CD4-positive, alpha-beta T cell treated with Interleukin-10 for 1 hour (primary cell): Measurements from ENCODE around the gene FBXO10.
A peak's percentile ranks its signal among the peaks of the same experiment; 100 is the strongest.
"Not testable (repeated sequence)": the region's sequence is repeated elsewhere in the genome, so short reads cannot be mapped to it uniquely, and the experiment has no call there.

Source experiments
- DNase-seq: peaks from one replicate; pipeline ENCODE4 v3.0.0-alpha.2; 2020

The FBXO10 gene

GRCh38 chr9:37508135-37508833, 67.9 kb downstream of the FBXO10 start:
- DNase-seq: no peak

- DNase-seq: no peak
Measured at GRCh38 chr9:37507566-37508134, 68.5 kb downstream of the FBXO10 start.

- no peak for DNase-seq
Measured at GRCh38 chr9:37504605-37505004, 71.6 kb downstream of the FBXO10 start.

GRCh38 chr9:37503736-37504135, 72.4 kb downstream of the FBXO10 start:
- peak; percentile 73 for DNase-seq

GRCh38 chr9:37501957-37502596, 74.1 kb downstream of the FBXO10 start:
- DNase-seq: no peak

GRCh38 chr9:37499297-37499696, 76.9 kb downstream of the FBXO10 start:
- DNase-seq: no peak

- no peak for DNase-seq
Measured at GRCh38 chr9:37498457-37498856, 77.7 kb downstream of the FBXO10 start.

- no peak for DNase-seq
Measured at GRCh38 chr9:37497320-37497719, 78.9 kb downstream of the FBXO10 start.

GRCh38 chr9:37496020-37496419, 80.2 kb downstream of the FBXO10 start:
- DNase-seq: no peak

- DNase-seq: no peak
Measured at GRCh38 chr9:37495571-37495970, 80.6 kb downstream of the FBXO10 start.

- DNase-seq: no peak
Measured at GRCh38 chr9:37491939-37492338, 84.2 kb downstream of the FBXO10 start.

GRCh38 chr9:37486616-37487548, 89.3 kb downstream of the FBXO10 start:
- DNase-seq: no peak

GRCh38 chr9:37486256-37486615, 89.9 kb downstream of the FBXO10 start:
- DNase-seq: no peak

GRCh38 chr9:37485389-37486255, 90.6 kb downstream of the FBXO10 start, which contains the start of gene POLR1E:
Gene POLR1E (plus strand): TSS chr9:37485948. CDS start chr9:37486048, 100 bp downstream.
- peak; percentile 97 for DNase-seq

- DNase-seq: no peak
Measured at GRCh38 chr9:37480759-37481158, 95.4 kb downstream of the FBXO10 start.

GRCh38 chr9:37477987-37478619, 98.1 kb downstream of the FBXO10 start:
- DNase-seq: not testable (repeated sequence)

- not testable (repeated sequence) for DNase-seq
Measured at GRCh38 chr9:37477443-37477842, 98.7 kb downstream of the FBXO10 start.

GRCh38 chr9:37476930-37477329, 99.2 kb downstream of the FBXO10 start:
- DNase-seq: no peak

- no peak for DNase-seq
Measured at GRCh38 chr9:37474438-37474837, 101.7 kb downstream of the FBXO10 start.

- DNase-seq: not testable (repeated sequence)
Measured at GRCh38 chr9:37473982-37474381, 102.2 kb downstream of the FBXO10 start.

- no peak for DNase-seq
Measured at GRCh38 chr9:37471942-37472684, 104.1 kb downstream of the FBXO10 start.
